Spleen (tissue), 7 donors: Measurements from ENCODE around the gene NR1I2.

Experiments used
- POLR2A ChIP-seq, 3 donors: fragments of 450-650 bp; IDR thresholded peaks; one replicate each; pipeline ENCODE4 v1.5.1; 2017; ENCODE audit warnings: antibody characterized with exemption in 3 of 3, mild to moderate bottlenecking in 1 of 3
- POLR2AphosphoS5 ChIP-seq, 3 donors: sonication (generic); formaldehyde crosslinking; IDR thresholded peaks; one replicate each; pipeline ENCODE4 v1.5.1; 2017; ENCODE audit warnings: antibody characterized with exemption in 3 of 3
- TF ChIP-seq, protein P1 (sequence below), 11 experiments: fragments of 200-600 bp in 7 of 11; fragments of 450-650 bp in 4 of 11; sonication (generic) in 4 of 11; IDR thresholded peaks in 8 of 11; conservative IDR thresholded peaks in 3 of 11; 1 replicate in 7 of 11; 2 replicates in 4 of 11; pipeline versions ENCODE4 v1.4.0 to v1.8.0; 2016 to 2021; ENCODE audit warnings: antibody characterized with exemption in 11 of 11, inconsistent platforms in 4 of 11, mild to moderate bottlenecking in 1 of 11
- donor health status: DM: no; HTN: no; CAD: no; lungs with moderate emphysema.
- donor health status: DM: no; HTN: no; CAD: no.
- donor health status: DM: no; HTN: no; CAD: no.

DNA sequence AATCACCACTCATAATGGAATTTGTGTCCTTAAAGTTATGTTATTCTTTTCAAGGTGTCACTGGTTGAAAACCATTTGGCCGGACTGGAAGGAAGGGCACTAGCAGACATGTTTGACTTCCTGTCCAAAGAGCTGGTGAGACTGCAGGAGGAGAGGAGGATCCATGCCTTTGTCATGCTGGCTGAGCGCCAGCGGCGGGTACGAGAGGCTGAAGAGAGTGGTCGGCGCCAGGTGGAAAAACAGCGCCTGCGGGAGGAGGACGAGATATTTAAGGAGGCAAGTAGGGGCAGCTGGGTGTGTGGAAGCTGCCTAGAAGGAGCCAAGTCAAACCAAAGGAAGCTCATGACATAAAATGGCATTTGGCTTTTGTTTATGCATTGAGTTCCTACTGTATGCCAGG, 38.0 kb upstream of the NR1I2 start:
- no peak for TF ChIP-seq POLR2AphosphoS5 (IDR thresholded peaks at IDR 0.05)
- TF ChIP-seq, protein P1, sequence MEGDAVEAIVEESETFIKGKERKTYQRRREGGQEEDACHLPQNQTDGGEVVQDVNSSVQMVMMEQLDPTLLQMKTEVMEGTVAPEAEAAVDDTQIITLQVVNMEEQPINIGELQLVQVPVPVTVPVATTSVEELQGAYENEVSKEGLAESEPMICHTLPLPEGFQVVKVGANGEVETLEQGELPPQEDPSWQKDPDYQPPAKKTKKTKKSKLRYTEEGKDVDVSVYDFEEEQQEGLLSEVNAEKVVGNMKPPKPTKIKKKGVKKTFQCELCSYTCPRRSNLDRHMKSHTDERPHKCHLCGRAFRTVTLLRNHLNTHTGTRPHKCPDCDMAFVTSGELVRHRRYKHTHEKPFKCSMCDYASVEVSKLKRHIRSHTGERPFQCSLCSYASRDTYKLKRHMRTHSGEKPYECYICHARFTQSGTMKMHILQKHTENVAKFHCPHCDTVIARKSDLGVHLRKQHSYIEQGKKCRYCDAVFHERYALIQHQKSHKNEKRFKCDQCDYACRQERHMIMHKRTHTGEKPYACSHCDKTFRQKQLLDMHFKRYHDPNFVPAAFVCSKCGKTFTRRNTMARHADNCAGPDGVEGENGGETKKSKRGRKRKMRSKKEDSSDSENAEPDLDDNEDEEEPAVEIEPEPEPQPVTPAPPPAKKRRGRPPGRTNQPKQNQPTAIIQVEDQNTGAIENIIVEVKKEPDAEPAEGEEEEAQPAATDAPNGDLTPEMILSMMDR (IDR thresholded peaks at IDR 0.05 in 8 of 11, conservative IDR thresholded peaks at IDR 0.05 in 3 of 11), result no peak
- TF ChIP-seq POLR2A (IDR thresholded peaks at IDR 0.05), result no peak
